Esophagus squamous epithelium (tissue), 4 donors: ENCODE results near the gene JADE1.

ENCODE experiments used
- POLR2A ChIP-seq, 4 donors: fragments of 450-650 bp; IDR thresholded peaks; one replicate each; pipeline ENCODE4 v1.6.1; 2017; ENCODE audit warnings: antibody characterized with exemption in 4 of 4, mild to moderate bottlenecking in 4 of 4, moderate library complexity in 3 of 4
- TF ChIP-seq, protein P1 (sequence below), 6 experiments: fragments of 450-650 bp in 4 of 6; fragments of 200-600 bp in 2 of 6; sonication (generic) in 2 of 6; IDR thresholded peaks; one replicate each; pipeline ENCODE4 v1.5.1; 2016 to 2019; ENCODE audit warnings: antibody characterized with exemption in 6 of 6, mild to moderate bottlenecking in 4 of 6, moderate library complexity in 4 of 6

- TF ChIP-seq, protein P1, sequence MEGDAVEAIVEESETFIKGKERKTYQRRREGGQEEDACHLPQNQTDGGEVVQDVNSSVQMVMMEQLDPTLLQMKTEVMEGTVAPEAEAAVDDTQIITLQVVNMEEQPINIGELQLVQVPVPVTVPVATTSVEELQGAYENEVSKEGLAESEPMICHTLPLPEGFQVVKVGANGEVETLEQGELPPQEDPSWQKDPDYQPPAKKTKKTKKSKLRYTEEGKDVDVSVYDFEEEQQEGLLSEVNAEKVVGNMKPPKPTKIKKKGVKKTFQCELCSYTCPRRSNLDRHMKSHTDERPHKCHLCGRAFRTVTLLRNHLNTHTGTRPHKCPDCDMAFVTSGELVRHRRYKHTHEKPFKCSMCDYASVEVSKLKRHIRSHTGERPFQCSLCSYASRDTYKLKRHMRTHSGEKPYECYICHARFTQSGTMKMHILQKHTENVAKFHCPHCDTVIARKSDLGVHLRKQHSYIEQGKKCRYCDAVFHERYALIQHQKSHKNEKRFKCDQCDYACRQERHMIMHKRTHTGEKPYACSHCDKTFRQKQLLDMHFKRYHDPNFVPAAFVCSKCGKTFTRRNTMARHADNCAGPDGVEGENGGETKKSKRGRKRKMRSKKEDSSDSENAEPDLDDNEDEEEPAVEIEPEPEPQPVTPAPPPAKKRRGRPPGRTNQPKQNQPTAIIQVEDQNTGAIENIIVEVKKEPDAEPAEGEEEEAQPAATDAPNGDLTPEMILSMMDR (IDR thresholded peaks at IDR 0.05), result no peak
- TF ChIP-seq POLR2A (IDR thresholded peaks at IDR 0.05), result no peak
Observed at GRCh38 chr4:128868758-128869157, 59.3 kb downstream of the JADE1 start.
